Thoracic aorta (tissue), 2 donors: ENCODE data around the gene LAPTM5. TPM values are rescaled to one million over a fixed set of nuclear protein-coding genes. Genes with fewer than 3 reads are reported as not detected.

ENCODE experiments used
- ATAC-seq: fragments of 150-250 bp; one replicate; pipeline ENCODE4 v1.8.0; 2017; ENCODE audit warnings: low read depth; ENCODE audit not compliant: insufficient number of reproducible peaks, low FRiP score
- DNase-seq: peaks from one replicate; pipeline ENCODE4 v3.0.0-alpha.2; 2020; ENCODE audit warnings: low spot score
- H3K27ac ChIP-seq, 2 donors: fragments of 200-600 bp; sonication (generic); 1 replicate in 1 of 2; 2 replicates in 1 of 2; pipeline ENCODE4 v1.5.1; 2016; ENCODE audit warnings: mild to moderate bottlenecking in 2 of 2, moderate library complexity in 2 of 2
- H3K27me3 ChIP-seq: fragments of 200-600 bp; sonication (generic); replicated peaks from 2 replicates; pipeline ENCODE4 v1.6.0; 2016; ENCODE audit warnings: mild to moderate bottlenecking; ENCODE audit not compliant: insufficient read depth
- H3K36me3 ChIP-seq: fragments of 200-600 bp; sonication (generic); one replicate; pipeline ENCODE4 v1.5.1; 2016
- H3K4me1 ChIP-seq, 2 donors: fragments of 200-600 bp; sonication (generic); 1 replicate in 1 of 2; 2 replicates in 1 of 2; pipeline versions ENCODE4 v1.5.1 to v1.6.0; 2016; ENCODE audit warnings: low read depth in 2 of 2, mild to moderate bottlenecking in 1 of 2; ENCODE audit not compliant: control insufficient read depth in 1 of 2
- H3K4me3 ChIP-seq: fragments of 200-600 bp; sonication (generic); 2 replicates; pipeline ENCODE4 v1.5.1; 2016; ENCODE audit warnings: mild to moderate bottlenecking
- H3K9me3 ChIP-seq: fragments of 200-600 bp; sonication (generic); 2 replicates; pipeline ENCODE4 v1.5.1; 2016
- total RNA-seq, 2 donors: library from RNA; depleted of rRNA; stranded (reverse); fragments of >200 nt; gene quantifications; one replicate each; pipeline versions ENCODE4 v1.1.0 to v1.2.3, GENCODE V29; 2016
- TF ChIP-seq, protein P1 (sequence below): fragments of 200-600 bp; sonication (generic); IDR thresholded peaks from one replicate; pipeline ENCODE4 v1.5.1; 2019; ENCODE audit warnings: antibody characterized with exemption

LAPTM5 gene
- total RNA-seq, 2 donors from 2014 or later: 91.0 to 127 TPM

- Histone ChIP-seq H3K36me3 (no peaks in the 10 kb centered on the region), H3K4me1 (peaks cover 4 to 14% of the 10 kb centered on the region in 2 donors), H3K27me3 (no peaks in the 10 kb centered on the region), H3K4me3 (no peak overlapping the region), H3K9me3 (no peaks in the 10 kb centered on the region), H3K27ac (no peak overlapping the region)
- DNase-seq: no peak
- TF ChIP-seq, protein P1, sequence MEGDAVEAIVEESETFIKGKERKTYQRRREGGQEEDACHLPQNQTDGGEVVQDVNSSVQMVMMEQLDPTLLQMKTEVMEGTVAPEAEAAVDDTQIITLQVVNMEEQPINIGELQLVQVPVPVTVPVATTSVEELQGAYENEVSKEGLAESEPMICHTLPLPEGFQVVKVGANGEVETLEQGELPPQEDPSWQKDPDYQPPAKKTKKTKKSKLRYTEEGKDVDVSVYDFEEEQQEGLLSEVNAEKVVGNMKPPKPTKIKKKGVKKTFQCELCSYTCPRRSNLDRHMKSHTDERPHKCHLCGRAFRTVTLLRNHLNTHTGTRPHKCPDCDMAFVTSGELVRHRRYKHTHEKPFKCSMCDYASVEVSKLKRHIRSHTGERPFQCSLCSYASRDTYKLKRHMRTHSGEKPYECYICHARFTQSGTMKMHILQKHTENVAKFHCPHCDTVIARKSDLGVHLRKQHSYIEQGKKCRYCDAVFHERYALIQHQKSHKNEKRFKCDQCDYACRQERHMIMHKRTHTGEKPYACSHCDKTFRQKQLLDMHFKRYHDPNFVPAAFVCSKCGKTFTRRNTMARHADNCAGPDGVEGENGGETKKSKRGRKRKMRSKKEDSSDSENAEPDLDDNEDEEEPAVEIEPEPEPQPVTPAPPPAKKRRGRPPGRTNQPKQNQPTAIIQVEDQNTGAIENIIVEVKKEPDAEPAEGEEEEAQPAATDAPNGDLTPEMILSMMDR: no peak
- ATAC-seq: no peak
These were observed 17.2 kb upstream of the LAPTM5 start for GRCh38 chr1:30774550-30775432.

GRCh38 chr1:30773722-30774358 lies 16.3 kb upstream of the LAPTM5 start:
- Histone ChIP-seq H3K27me3 (no peaks in the 10 kb centered on the region), H3K27ac (no peak overlapping the region), H3K36me3 (no peaks in the 10 kb centered on the region), H3K4me3 (no peak overlapping the region), H3K4me1 (peaks cover 4 to 18% of the 10 kb centered on the region in 2 donors), H3K9me3 (no peaks in the 10 kb centered on the region)
- TF ChIP-seq, protein P1: no peak
- DNase-seq: no peak
- ATAC-seq: no peak

DNA sequence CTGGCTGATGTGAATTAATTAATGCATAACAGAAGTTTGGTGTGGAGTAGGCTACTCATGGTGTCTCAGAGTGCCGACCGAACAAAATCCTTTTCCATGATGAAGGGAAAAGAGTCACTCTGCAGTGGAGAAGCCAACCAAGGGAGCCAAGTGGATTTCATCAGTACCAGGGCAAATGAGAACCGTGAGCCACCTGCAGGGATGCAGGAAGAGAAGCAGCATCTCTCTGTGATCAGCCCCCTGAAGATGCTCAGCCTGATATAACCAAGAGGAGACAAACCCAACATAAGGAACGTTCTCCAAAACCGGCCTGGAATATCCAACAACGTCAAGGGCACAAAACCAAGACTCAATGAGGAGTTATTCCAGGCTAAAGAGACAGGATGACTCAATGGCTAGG lies 13.4 kb upstream of the LAPTM5 start:
- H3K9me3 ChIP-seq: no peaks in the 10 kb centered on the region
- H3K27ac ChIP-seq: no peak overlapping the region
- no peak overlapping the region for H3K4me3 ChIP-seq
- TF ChIP-seq, protein P1: no peak
- ATAC-seq (no peak), DNase-seq (no peak)
- peaks cover 4 to 18% of the 10 kb centered on the region in 2 donors for H3K4me1 ChIP-seq
- H3K36me3 ChIP-seq: no peaks in the 10 kb centered on the region
- H3K27me3 ChIP-seq: no peaks in the 10 kb centered on the region

DNA sequence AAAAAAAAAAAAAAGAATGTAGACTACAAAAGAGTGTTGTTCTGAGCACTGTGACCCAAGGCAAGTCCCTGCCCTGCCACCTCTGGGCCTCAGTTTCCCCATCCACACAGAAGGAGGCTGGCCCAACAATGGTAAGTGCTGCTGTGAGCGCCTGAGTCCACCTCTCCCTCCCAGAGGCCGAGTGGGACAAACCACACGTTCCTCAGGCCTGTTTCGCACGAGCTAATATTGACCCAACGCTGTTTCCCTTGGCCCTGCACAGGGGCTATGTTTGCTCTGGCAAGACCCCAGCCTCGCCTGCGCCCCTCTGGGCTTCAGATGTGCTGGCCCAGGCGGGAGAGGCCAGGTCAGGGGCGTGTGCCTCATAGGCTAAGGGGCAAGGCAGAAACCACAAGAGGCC lies 12.6 kb upstream of the LAPTM5 start:
- Histone ChIP-seq H3K4me1 (peaks cover 4 to 18% of the 10 kb centered on the region in 2 donors), H3K9me3 (no peaks in the 10 kb centered on the region), H3K27ac (no peak overlapping the region), H3K4me3 (no peak overlapping the region), H3K36me3 (no peaks in the 10 kb centered on the region), H3K27me3 (no peaks in the 10 kb centered on the region)
- ATAC-seq: no peak
- DNase-seq: no peak
- TF ChIP-seq, protein P1: no peak
